ENCODE results near the gene SUMF1. TPM values are rescaled to one million over a fixed set of nuclear protein-coding genes. Genes with fewer than 3 reads are reported as not detected.

SUMF1 gene
- total RNA-seq, 1 experiment from 2014 or later = 26.6 TPM

DNA sequence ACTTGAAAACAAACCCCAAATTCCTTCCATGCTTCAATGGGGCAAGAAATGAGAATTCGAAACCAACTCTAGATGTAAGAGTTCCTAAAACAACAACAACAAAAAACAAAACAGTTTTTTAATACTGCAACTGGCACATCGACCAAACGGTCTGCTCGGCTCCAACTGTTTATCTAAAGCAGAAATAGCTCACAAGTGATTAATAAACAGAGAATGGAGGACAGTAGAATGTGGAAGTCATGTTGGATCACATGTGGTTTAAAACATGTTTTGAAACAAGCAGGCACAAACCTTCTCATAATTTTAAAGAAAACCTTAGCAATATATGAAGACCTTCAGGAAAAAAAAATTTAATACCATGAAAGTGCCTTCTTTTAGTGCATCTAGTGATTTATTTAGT, 108.8 kb downstream of the SUMF1 start:
- no peaks in the 10 kb centered on the region for H3K36me3 ChIP-seq (ENCODE audit: control insufficient read depth in 1 of 2, insufficient read depth in 2 of 2, low read length in 2 of 2)
- H3K9ac ChIP-seq (ENCODE audit: low read length) = no peak overlapping the region
- H2AFZ ChIP-seq (ENCODE audit: low read depth, low read length, poor library complexity, severe bottlenecking) = no peak overlapping the region
- ChIA-PET POLR2A (no interaction called here), RAD21 (ENCODE audit: low non-redundant PET in 1 of 2, low total read pairs in 2 of 2, uncharacterized antibody in 2 of 2, unreplicated experiment in 2 of 2) (no interaction called here), CTCF (no interaction called here)
- no peaks in the 10 kb centered on the region for H3K79me2 ChIP-seq (ENCODE audit: insufficient read depth, low read length)
- no peak overlapping the region for H3K27ac ChIP-seq (ENCODE audit: low read depth, low read length)
- TF ChIP-seq RAD21 (IDR thresholded peaks at IDR 0.05; ENCODE audit: low read depth) (no peak), YY1 (IDR thresholded peaks at IDR 0.05; ENCODE audit: extremely low read depth, insufficient replicate concordance, low read depth, low read length) (no peak), EZH2phosphoT487 (IDR thresholded peaks at IDR 0.05; ENCODE audit: borderline replicate concordance) (no peak), TCF7L2 (IDR thresholded peaks at IDR 0.05; ENCODE audit: borderline replicate concordance, extremely low read depth, insufficient read depth, insufficient read length) (no peak), FOSL1 (IDR thresholded peaks at IDR 0.05; ENCODE audit: low read depth) (no peak), ZNF274 (IDR thresholded peaks at IDR 0.05; ENCODE audit: low read depth, low read length) (no peak), SP1 (IDR thresholded peaks at IDR 0.05; ENCODE audit: low read depth) (no peak)
- TF ChIP-seq, protein P1, sequence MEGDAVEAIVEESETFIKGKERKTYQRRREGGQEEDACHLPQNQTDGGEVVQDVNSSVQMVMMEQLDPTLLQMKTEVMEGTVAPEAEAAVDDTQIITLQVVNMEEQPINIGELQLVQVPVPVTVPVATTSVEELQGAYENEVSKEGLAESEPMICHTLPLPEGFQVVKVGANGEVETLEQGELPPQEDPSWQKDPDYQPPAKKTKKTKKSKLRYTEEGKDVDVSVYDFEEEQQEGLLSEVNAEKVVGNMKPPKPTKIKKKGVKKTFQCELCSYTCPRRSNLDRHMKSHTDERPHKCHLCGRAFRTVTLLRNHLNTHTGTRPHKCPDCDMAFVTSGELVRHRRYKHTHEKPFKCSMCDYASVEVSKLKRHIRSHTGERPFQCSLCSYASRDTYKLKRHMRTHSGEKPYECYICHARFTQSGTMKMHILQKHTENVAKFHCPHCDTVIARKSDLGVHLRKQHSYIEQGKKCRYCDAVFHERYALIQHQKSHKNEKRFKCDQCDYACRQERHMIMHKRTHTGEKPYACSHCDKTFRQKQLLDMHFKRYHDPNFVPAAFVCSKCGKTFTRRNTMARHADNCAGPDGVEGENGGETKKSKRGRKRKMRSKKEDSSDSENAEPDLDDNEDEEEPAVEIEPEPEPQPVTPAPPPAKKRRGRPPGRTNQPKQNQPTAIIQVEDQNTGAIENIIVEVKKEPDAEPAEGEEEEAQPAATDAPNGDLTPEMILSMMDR (IDR thresholded peaks at IDR 0.05 in 2 of 3, conservative IDR thresholded peaks at IDR 0.05 in 1 of 3; ENCODE audit: borderline replicate concordance in 1 of 3, insufficient read depth in 1 of 3, low read depth in 2 of 3, low read length in 2 of 3) = no peak
- no peak overlapping the region for H3K4me3 ChIP-seq (replicated peaks in 1 of 2; ENCODE audit: low read depth in 1 of 2, low read length in 2 of 2)
- H3K27me3 ChIP-seq (ENCODE audit: insufficient read depth, low read length) = no peaks in the 10 kb centered on the region
- no peak overlapping the region for H3K4me2 ChIP-seq (ENCODE audit: low read length)
- intact Hi-C loops (cut with micrococcal nuclease) = loop anchor here (10.0 kb wide), 1 partner anchor 697 kb away; no protein-coding TSS in a partner anchor
- no TSS peak for BruUV-seq (replicated peaks)
- H3K4me1 ChIP-seq (ENCODE audit: control insufficient read depth in 1 of 2, insufficient read depth in 2 of 2, low read length in 2 of 2) = no peaks in the 10 kb centered on the region
- DNase-seq (ENCODE audit: low read depth, low spot score) = no peak
- no peaks in the 10 kb centered on the region for H4K20me1 ChIP-seq (ENCODE audit: insufficient read depth)
- ATAC-seq = no peak
- H3K9me2 ChIP-seq (ENCODE audit: insufficient read depth) = no peaks in the 10 kb centered on the region
- H3K9me3 ChIP-seq (ENCODE audit: control insufficient read depth in 1 of 2, insufficient read depth in 1 of 2, low read depth in 1 of 2, low read length in 2 of 2) = no peaks in the 10 kb centered on the region
